DMS 273 (cell line): ENCODE measurements around the gene TRAK1.

ENCODE experiments used
- DNase-seq: peaks from one replicate; lab custom pipeline; 2025; ENCODE audit not compliant: unreplicated experiment; lab: John Stamatoyannopoulos, UW

The TRAK1 gene

GRCh38 chr3:42149975-42150374 is 58.8 kb downstream of the TRAK1 start:
- no peak for DNase-seq

- DNase-seq = no peak
Measured at GRCh38 chr3:42151596-42152168, 60.5 kb downstream of the TRAK1 start.

- DNase-seq = no peak
Measured at GRCh38 chr3:42152193-42152592, 61.0 kb downstream of the TRAK1 start.

- no peak for DNase-seq
Measured at GRCh38 chr3:42153039-42153438, 61.9 kb downstream of the TRAK1 start.

GRCh38 chr3:42157540-42158538 is 66.7 kb downstream of the TRAK1 start:
- DNase-seq = no peak

- no peak for DNase-seq
Measured at GRCh38 chr3:42159147-42159546, 68.0 kb downstream of the TRAK1 start.

- DNase-seq = no peak
Measured at GRCh38 chr3:42159706-42160472, 68.7 kb downstream of the TRAK1 start.

GRCh38 chr3:42161050-42161935 is 70.1 kb downstream of the TRAK1 start:
- no peak for DNase-seq

GRCh38 chr3:42162462-42162861 is 71.3 kb downstream of the TRAK1 start:
- no peak for DNase-seq

GRCh38 chr3:42163622-42164244 is 72.6 kb downstream of the TRAK1 start:
- no peak for DNase-seq

GRCh38 chr3:42164656-42165055 is 73.5 kb downstream of the TRAK1 start:
- DNase-seq = no peak

- DNase-seq = peak; percentile 4
Measured at GRCh38 chr3:42165211-42165610, 74.1 kb downstream of the TRAK1 start.

GRCh38 chr3:42166214-42166613 is 75.1 kb downstream of the TRAK1 start:
- DNase-seq = no peak

- no peak for DNase-seq
Measured at GRCh38 chr3:42166662-42167300, 75.6 kb downstream of the TRAK1 start.

- no peak for DNase-seq
Measured at GRCh38 chr3:42169579-42170120, 78.5 kb downstream of the TRAK1 start.

GRCh38 chr3:42172047-42172654 is 81.0 kb downstream of the TRAK1 start:
- no peak for DNase-seq

GRCh38 chr3:42173307-42173706 is 82.2 kb downstream of the TRAK1 start:
- DNase-seq = no peak

GRCh38 chr3:42174679-42175385 is 83.7 kb downstream of the TRAK1 start:
- DNase-seq = peak; percentile 33
